ENCODE data around the gene AGPAT2. TPM values are rescaled to one million over a fixed set of nuclear protein-coding genes. Genes with fewer than 3 reads are reported as not detected.

Gene AGPAT2
- total and polyA plus RNA-seq, 2 of the 4 experiments (the other 2 are of a cell fraction) = 16.1 to 39.5 TPM

DNA sequence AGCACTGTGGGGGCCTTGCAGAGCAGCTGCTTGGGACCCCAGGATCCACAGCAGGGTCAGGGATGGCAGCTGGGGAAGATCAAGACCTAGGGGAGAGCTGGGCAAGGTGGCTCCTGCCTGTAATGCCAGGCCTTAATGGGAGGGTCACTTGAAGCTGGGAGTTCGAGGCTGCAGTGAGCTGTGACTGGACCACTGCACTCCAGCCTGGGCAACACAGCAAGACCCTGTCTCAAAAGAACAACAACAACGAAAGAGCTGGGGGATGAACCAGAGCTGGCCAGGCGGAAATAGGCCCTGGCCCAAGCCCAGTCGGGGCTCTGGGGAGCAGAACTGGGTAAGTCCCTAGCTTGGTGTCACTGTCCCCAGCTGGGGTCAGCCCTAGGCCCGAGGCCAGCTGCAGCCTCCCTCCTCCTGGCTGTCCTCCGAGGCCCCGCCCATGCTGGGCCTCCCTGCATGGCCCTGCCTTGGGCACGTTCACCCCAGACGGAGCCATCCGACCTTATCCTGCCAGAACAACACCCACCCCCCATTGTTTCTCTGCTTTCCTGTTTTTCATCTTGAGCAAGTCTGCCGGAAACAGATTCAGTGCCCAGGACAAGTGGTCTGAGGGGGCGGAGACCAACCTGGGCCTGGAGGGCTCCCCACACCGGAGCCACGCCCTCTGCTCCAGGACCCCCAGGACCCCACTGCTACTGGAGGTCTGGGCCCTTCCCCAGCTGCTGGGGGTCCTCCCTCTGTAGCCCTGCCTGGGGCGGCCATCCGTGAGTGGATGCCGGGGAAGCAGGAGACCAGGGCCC, 27.0 kb upstream of the AGPAT2 start:
- H3K18ac ChIP-seq (ENCODE audit: low read depth, low read length) = no peak overlapping the region
- H3K4me3 ChIP-seq (ENCODE audit: insufficient read depth, low read depth, low read length) = no peak overlapping the region
- H4K8ac ChIP-seq (ENCODE audit: low read depth in 2 of 2, low read length in 2 of 2) = no peak overlapping the region
- in situ Hi-C loops (cut with MboI; ENCODE audit: low sequenced_read_pairs) = no loop called here
- no peak overlapping the region for H4K91ac ChIP-seq (ENCODE audit: insufficient read depth, low read depth, low read length)
- H2BK5ac ChIP-seq (ENCODE audit: low read depth, low read length, poor library complexity, severe bottlenecking) = no peak overlapping the region
- H3K27me3 ChIP-seq (ENCODE audit: control insufficient read depth, insufficient read depth, low read length) = peaks cover 15% of the 10 kb centered on the region
- peaks cover 1% of the 10 kb centered on the region; the same call in 1 of the 2 replicates for H3K4me1 ChIP-seq (ENCODE audit: control insufficient read depth, insufficient read depth, low read length)
- H2AFZ ChIP-seq (replicated peaks; ENCODE audit: low read length, poor library complexity) = no peak overlapping the region
- CTCF ChIA-PET = interaction anchor here (1.3 kb wide), 1 partner anchor 47 kb away, joined by 3 read pairs; no protein-coding TSS in a partner anchor
- H3K14ac ChIP-seq (replicated peaks; ENCODE audit: low read depth, low read length) = no peak overlapping the region
- no peaks in the 10 kb centered on the region for H3K79me1 ChIP-seq (ENCODE audit: low read depth in 1 of 2, low read length in 2 of 2)
- no peak overlapping the region for H2BK120ac ChIP-seq (ENCODE audit: low read depth, low read length)
- no TSS peak for BruUV-seq (replicated peaks)
- H3K9me1 ChIP-seq (ENCODE audit: insufficient read depth, low read length) = no peaks in the 10 kb centered on the region
- no peak overlapping the region for H3K56ac ChIP-seq (ENCODE audit: extremely low read depth, insufficient read depth, low read length)
- no peak overlapping the region for H2AK9ac ChIP-seq (replicated peaks; ENCODE audit: low read depth, low read length, poor library complexity)
- H3K27ac ChIP-seq (ENCODE audit: insufficient read depth, low read length) = no peak overlapping the region
- H4K5ac ChIP-seq (ENCODE audit: low read depth, low read length) = no peak overlapping the region
- dilution Hi-C loops (cut with HindIII; ENCODE audit: low sequenced_read_pairs, unreplicated experiment) = no loop called here
- no peak overlapping the region for H2BK20ac ChIP-seq (ENCODE audit: low read depth, low read length)
- no peak overlapping the region for H3K9ac ChIP-seq (ENCODE audit: low read depth, low read length)
- H3K4ac ChIP-seq (ENCODE audit: low read depth, low read length) = no peak overlapping the region
- no peak overlapping the region for H2BK15ac ChIP-seq (ENCODE audit: low read depth, low read length)
- ATAC-seq (ENCODE audit: low read depth) (no peak), DNase-seq (no peak)
- H4K20me1 ChIP-seq (ENCODE audit: insufficient read depth, low read length) = no peaks in the 10 kb centered on the region
- intact Hi-C loops (cut with micrococcal nuclease) = no loop called here
- no peak overlapping the region for H2AK5ac ChIP-seq (ENCODE audit: low read depth, low read length)
- 80% methylated on average over 9 of the region's 17 CpGs; no CpG with 5 or more reads in 1 of the 2 experiments for WGBS, 2 experiments (ENCODE audit: extremely low coverage in 2 of 2, insufficient read length in 1 of 2)
- POLR2A ChIA-PET (ENCODE audit: unreplicated experiment) = no interaction called here
- no peak overlapping the region for H3K23ac ChIP-seq (ENCODE audit: low read depth, low read length)
- H3K4me2 ChIP-seq (ENCODE audit: low read depth, low read length) = no peak overlapping the region
- H3K9me3 ChIP-seq (ENCODE audit: control insufficient read depth, insufficient read depth, low read length) = no peaks in the 10 kb centered on the region
- H3K36me3 ChIP-seq (ENCODE audit: control insufficient read depth, insufficient read depth, low read length) = no peaks in the 10 kb centered on the region
- TF ChIP-seq RFX5 (IDR thresholded peaks at IDR 0.05; ENCODE audit: low read depth, low read length) = no peak
- TF ChIP-seq RAD21 (IDR thresholded peaks at IDR 0.05; ENCODE audit: low read length) = no peak
- TF ChIP-seq, protein P1, sequence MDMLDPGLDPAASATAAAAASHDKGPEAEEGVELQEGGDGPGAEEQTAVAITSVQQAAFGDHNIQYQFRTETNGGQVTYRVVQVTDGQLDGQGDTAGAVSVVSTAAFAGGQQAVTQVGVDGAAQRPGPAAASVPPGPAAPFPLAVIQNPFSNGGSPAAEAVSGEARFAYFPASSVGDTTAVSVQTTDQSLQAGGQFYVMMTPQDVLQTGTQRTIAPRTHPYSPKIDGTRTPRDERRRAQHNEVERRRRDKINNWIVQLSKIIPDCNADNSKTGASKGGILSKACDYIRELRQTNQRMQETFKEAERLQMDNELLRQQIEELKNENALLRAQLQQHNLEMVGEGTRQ (IDR thresholded peaks at IDR 0.05; ENCODE audit: low read depth, low read length) = no peak
- no peak for TF ChIP-seq BHLHE40 (IDR thresholded peaks at IDR 0.05; ENCODE audit: low read depth, low read length)
- no peak for TF ChIP-seq POLR2A (IDR thresholded peaks at IDR 0.05; ENCODE audit: low read depth, low read length)
- TF ChIP-seq, protein P2, sequence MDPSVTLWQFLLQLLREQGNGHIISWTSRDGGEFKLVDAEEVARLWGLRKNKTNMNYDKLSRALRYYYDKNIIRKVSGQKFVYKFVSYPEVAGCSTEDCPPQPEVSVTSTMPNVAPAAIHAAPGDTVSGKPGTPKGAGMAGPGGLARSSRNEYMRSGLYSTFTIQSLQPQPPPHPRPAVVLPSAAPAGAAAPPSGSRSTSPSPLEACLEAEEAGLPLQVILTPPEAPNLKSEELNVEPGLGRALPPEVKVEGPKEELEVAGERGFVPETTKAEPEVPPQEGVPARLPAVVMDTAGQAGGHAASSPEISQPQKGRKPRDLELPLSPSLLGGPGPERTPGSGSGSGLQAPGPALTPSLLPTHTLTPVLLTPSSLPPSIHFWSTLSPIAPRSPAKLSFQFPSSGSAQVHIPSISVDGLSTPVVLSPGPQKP (IDR thresholded peaks at IDR 0.05; ENCODE audit: borderline replicate concordance, low read depth, low read length) = no peak
- TF ChIP-seq MAFK (IDR thresholded peaks at IDR 0.05; ENCODE audit: low read depth, low read length) = no peak
- no peak for TF ChIP-seq MAZ (IDR thresholded peaks at IDR 0.05; ENCODE audit: borderline replicate concordance, low read depth, low read length)
- no peak for TF ChIP-seq MXI1 (IDR thresholded peaks at IDR 0.05; ENCODE audit: borderline replicate concordance, low read depth, low read length)
- TF ChIP-seq CTCF (conservative IDR thresholded peaks at IDR 0.05; ENCODE audit: low read depth, low read length) = no peak
- TF ChIP-seq SMC3 (IDR thresholded peaks at IDR 0.05; ENCODE audit: low read depth, low read length) = no peak
- TF ChIP-seq RCOR1 (IDR thresholded peaks at IDR 0.05; ENCODE audit: insufficient replicate concordance, low read length) = no peak
- TF ChIP-seq CEBPB (IDR thresholded peaks at IDR 0.05; ENCODE audit: low read depth, low read length) = no peak
- TF ChIP-seq NFE2L2 (IDR thresholded peaks at IDR 0.05; ENCODE audit: low read depth, low read length) = no peak
- no peak for TF ChIP-seq FOS (IDR thresholded peaks at IDR 0.05; ENCODE audit: low read depth, low read length)

Measured in IMR-90 (cell line).